Ovary (tissue), 9 donors: ENCODE results near the gene GLUD1. TPM values are rescaled to one million over a fixed set of nuclear protein-coding genes. Genes with fewer than 3 reads are reported as not detected.
"Not testable (repeated sequence)": the region's sequence is repeated elsewhere in the genome, so short reads cannot be mapped to it uniquely, and the experiment has no call there.

Experiments used
- DNase-seq, 5 donors: peaks; one replicate each; pipeline ENCODE4 v3.0.0-alpha.2; 2019 to 2020
- H3K27ac ChIP-seq, 2 donors: fragments of 200-600 bp; one replicate each; pipeline versions ENCODE4 v1.5.1 to v1.8.0; 2019 to 2022
- H3K27me3 ChIP-seq: fragments of 200-600 bp; one replicate; pipeline ENCODE4 v1.8.0; 2022
- H3K36me3 ChIP-seq: fragments of 200-600 bp; sonication (generic); one replicate; pipeline ENCODE4 v1.5.1; 2019
- H3K4me1 ChIP-seq: one replicate; pipeline ENCODE4 v1.8.1; 2013; ENCODE audit warnings: mild to moderate bottlenecking, moderate library complexity; ENCODE audit not compliant: insufficient read depth
- H3K4me3 ChIP-seq: fragments of 200-600 bp; sonication (generic); one replicate; pipeline ENCODE4 v1.5.1; 2017
- H3K9me3 ChIP-seq, 2 donors: fragments of 200-600 bp in 1 of 2; sonication (generic) in 1 of 2; one replicate each; pipeline versions ENCODE4 v1.5.1 to v1.8.1; 2013 to 2019; ENCODE audit warnings: mild to moderate bottlenecking in 1 of 2, moderate library complexity in 1 of 2
- EP300 ChIP-seq: sonication (generic); formaldehyde crosslinking; IDR thresholded peaks from one replicate; pipeline ENCODE4 v1.6.1; 2017; ENCODE audit warnings: antibody characterized with exemption
- POLR2A ChIP-seq: fragments of 450-650 bp; IDR thresholded peaks from one replicate; pipeline ENCODE4 v1.6.1; 2017; ENCODE audit warnings: antibody characterized with exemption, mild to moderate bottlenecking, moderate library complexity
- WGBS, 3 donors: extraction: QIAGEN DNeasy Blood & Tissue Kit in 1 of 3; methylation state at CpG; one replicate each; pipeline versions ENCODE4 v1.1.5 to v1.1.7; 2013 to 2017; 5-methylcytosine and 5-hydroxymethylcytosine counted together
- intact Hi-C, 4 donors: fragments of 100-400 bp; cut with DNase I; formaldehyde crosslinking; loops; one replicate each; pipeline versions ENCODE4 v1.11.0 to v1.15.1; 2022 to 2023
- polyA plus RNA-seq, 2 donors: library from polyadenylated mRNA; stranded (reverse); fragments of 200-250 nt in 1 of 2; fragments of 350-450 nt in 1 of 2; fragmentation: Illumina TruSeq in 1 of 2; extraction: RNeasy Lipid Tissue Mini Kit (QIAGEN cat#74804) in 1 of 2; gene quantifications; one replicate each; pipeline ENCODE4 v1.2.3, GENCODE V29; 2013 to 2014
- total RNA-seq, 7 donors: library from RNA; depleted of rRNA in 2 of 7; stranded (reverse); fragments of >200 nt in 2 of 7; fragmentation: NEBNext Ultra II Directional in 3 of 7; extraction: Animal tissue kit (Norgen Biotek cat#: 25700) in 3 of 7; gene quantifications; one replicate each; pipeline versions ENCODE4 v1.1.0 to v1.2.4, GENCODE V29; 2016 to 2023
- TF ChIP-seq, protein P1 (sequence below), 3 donors: fragments of 450-650 bp in 2 of 3; fragments of 200-600 bp in 1 of 3; IDR thresholded peaks; one replicate each; pipeline versions ENCODE4 v1.5.1 to v1.8.0; 2016 to 2022; ENCODE audit warnings: antibody characterized with exemption in 3 of 3, mild to moderate bottlenecking in 1 of 3
- donor health status: DM: no; HTN: no; CAD: no; lungs with moderate emphysema.
- donor health status: DM: no; HTN: no; CAD: no.
- donor health status: Bipolar disorder and iron deficiency.
- donor health status: DM: yes; HTN: yes; CAD: no.
- donor health status: DM: no; HTN: no; CAD: no.
- donor health status: DM: yes; HTN: yes; CAD: no.

The GLUD1 gene
- total and polyA plus RNA-seq, 9 donors, result 92.2 to 164 (median 130) TPM

DNA sequence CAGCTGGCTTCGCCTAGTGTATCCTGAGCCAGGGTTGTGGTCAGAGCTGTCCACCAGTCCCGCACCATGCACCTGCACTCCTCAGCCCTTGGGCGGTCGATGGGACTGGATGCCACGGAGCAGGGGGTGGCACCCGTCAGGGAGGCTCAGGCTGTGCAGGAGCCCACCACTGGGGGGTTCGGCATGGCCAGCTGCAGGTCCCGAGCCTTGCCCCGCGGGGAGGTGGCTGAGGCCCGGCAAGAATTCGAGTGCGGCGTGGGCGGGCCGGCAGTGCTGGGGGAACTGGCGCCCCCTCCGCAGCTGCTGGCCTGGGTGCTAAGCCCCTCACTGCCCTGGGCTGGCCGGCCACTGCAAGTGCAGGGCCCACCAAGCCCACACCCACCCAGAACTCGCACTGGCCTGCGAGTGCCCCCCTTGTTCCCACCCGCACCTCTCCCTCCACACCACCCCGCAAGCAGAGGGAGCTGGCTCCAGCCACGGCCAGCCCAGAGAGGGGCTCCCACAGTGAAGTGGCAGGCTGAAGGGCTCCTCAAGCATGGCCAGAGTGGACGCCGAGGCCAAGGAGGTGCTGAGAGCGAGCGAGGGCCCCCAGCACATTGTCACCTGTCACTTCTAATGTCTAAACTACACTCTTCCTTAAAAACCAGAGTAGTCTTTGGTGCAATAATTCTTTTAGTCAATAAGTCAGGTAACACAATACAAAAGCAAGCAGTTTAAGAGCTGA is 63.6 kb downstream of the GLUD1 start:
- intact Hi-C loops, result no loop called here

DNA sequence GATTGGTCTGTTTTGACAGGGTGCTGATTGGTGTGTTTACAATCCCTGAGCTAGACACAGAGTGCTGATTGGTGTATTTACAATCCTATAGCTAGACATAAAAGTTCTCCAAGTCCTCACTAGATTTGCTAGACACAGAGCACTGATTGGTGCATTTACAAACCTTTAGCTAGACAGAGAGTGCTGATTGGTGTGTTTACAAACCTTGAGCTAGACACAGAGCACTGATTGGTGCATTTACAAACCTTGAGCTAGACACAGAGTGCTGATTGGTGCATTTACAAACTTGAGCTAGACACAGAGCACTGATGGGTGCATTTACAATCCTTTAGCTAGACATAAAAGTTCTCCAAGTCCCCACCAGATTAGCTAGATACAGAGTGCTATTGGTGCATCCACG is 64.2 kb downstream of the GLUD1 start:
- H3K4me3 ChIP-seq, DNase-seq, H3K27me3 ChIP-seq, H3K36me3 ChIP-seq, H3K9me3 ChIP-seq, intact Hi-C loops, H3K27ac ChIP-seq, H3K4me1 ChIP-seq: not testable (repeated sequence)
- WGBS, 3 donors, result 89 to 100% (median 96%) methylated on average over 1 of the region's 1 CpG

More for the DNA sequence above, 63.6 kb downstream of the GLUD1 start:
- H3K4me3 ChIP-seq, result no peak overlapping the region
- no peaks in the 10 kb centered on the region for H3K36me3 ChIP-seq
- DNase-seq, result no peak
- no peaks in the 10 kb centered on the region for H3K4me1 ChIP-seq
- H3K27me3 ChIP-seq, result no peaks in the 10 kb centered on the region
- TF ChIP-seq POLR2A, result no peak
- TF ChIP-seq EP300, result no peak
- TF ChIP-seq, protein P1, sequence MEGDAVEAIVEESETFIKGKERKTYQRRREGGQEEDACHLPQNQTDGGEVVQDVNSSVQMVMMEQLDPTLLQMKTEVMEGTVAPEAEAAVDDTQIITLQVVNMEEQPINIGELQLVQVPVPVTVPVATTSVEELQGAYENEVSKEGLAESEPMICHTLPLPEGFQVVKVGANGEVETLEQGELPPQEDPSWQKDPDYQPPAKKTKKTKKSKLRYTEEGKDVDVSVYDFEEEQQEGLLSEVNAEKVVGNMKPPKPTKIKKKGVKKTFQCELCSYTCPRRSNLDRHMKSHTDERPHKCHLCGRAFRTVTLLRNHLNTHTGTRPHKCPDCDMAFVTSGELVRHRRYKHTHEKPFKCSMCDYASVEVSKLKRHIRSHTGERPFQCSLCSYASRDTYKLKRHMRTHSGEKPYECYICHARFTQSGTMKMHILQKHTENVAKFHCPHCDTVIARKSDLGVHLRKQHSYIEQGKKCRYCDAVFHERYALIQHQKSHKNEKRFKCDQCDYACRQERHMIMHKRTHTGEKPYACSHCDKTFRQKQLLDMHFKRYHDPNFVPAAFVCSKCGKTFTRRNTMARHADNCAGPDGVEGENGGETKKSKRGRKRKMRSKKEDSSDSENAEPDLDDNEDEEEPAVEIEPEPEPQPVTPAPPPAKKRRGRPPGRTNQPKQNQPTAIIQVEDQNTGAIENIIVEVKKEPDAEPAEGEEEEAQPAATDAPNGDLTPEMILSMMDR (IDR thresholded peaks at IDR 0.05), result no peak
- 94 to 96% (median 96%) methylated on average over 24 to 28 of the region's 28 CpGs for WGBS, 3 donors
- no peak overlapping the region for H3K27ac ChIP-seq
- no peaks in the 10 kb centered on the region for H3K9me3 ChIP-seq

DNA sequence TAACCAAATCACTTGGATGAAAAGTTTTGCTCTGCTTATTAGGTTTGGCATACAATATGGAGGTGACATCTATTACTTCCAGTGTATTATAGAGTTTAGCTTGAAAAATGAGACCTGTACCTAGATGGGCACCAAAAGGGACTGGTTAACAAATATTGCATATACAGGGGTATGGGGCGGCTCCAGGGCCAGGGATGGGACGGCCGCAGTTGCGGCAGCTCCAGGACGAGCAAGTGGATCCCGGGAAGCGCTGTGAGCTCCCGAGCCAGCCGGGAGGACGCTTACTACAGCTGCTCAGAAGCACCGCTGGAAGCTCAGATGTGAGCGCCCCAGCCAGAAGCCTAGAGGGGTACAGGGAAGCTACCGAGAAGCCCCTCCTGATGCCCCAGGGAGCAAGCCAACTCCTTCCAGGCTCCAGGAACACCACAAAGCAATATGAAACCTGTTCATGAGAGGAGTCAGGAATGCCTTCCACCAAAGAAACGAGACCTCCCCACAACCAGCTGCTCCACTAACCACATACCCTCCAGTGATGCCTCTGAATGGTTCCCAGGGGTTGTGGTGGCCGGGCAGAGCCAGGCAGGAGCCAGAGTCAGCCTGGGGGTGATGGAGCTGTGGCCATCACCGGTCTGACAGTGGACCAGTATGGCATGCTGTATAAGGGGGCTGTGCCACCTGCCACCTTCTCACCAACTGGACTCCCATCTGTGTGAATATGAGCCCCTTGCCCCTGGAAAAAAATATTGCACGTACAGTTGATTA is 67.7 kb downstream of the GLUD1 start:
- DNase-seq, H3K4me1 ChIP-seq, H3K27me3 ChIP-seq, H3K9me3 ChIP-seq, H3K36me3 ChIP-seq, H3K4me3 ChIP-seq, intact Hi-C loops, H3K27ac ChIP-seq: not testable (repeated sequence)
- WGBS, 3 donors, result 86 to 93% (median 91%) methylated on average over 16 to 17 of the region's 17 CpGs

DNA sequence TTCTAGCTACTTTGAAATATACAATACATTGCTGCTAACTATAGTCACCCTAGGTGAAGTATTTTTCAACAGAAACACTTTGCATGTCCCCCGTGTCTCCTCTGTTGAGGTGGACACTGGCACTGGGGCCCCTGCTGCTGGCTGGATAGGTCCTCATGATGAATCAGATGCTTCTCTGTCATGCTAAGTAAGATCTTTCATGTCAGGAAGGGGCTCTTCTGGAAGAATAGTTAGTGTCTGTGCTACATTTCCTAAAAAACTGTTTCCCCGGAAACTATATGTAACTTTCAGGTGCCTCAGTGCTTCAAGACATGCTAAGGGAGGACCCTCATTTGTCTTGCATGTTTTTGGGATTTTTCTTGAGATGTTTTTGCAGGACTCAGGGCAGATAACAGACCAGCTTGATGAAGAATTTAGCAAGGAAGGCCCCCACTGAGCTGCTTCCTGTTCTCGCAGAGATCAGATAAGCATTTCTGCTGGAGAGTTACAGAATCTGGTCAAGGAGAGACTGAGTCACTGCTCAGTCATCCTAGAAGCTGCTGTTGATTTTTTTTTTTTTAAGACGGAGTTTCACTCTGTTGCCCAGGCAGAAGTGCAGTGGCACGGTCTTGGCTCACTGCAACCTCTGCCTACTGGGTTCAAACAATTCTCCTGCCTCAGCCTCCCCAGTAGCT is 69.2 kb downstream of the GLUD1 start:
- H3K36me3 ChIP-seq, H3K4me1 ChIP-seq, H3K27me3 ChIP-seq, H3K27ac ChIP-seq, intact Hi-C loops, DNase-seq, H3K4me3 ChIP-seq, H3K9me3 ChIP-seq: not testable (repeated sequence)
- 54 to 58% (median 56%) methylated on average over 5 of the region's 5 CpGs for WGBS, 3 donors

DNA sequence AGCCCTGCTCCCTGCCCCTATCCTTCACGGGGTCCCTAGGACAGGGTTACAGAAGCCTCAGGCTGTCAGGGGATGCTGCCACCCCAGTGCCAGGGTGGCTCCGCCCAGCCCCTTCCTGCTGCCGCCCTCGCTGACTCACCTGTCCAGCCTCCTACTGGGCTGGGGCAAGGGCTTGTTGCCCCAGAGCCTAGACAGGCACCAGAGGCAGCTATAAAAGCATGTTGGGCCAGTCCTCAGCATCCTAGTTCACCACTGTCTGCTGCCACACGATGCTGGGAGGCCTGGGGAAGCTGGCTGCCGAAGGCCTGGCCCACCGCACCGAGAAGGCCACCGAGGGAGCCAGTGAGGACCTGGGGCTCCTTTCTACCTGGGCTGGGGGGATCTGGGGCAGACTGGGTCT is 74.6 kb downstream of the GLUD1 start, which contains the start of gene FAM25A:
FAM25A (plus strand) TSS at position 239 of the 400 bp plus-strand sequence; CDS start at position 270, 31 bp downstream.
- H3K4me1 ChIP-seq, H3K27ac ChIP-seq, H3K36me3 ChIP-seq, H3K9me3 ChIP-seq, DNase-seq, H3K27me3 ChIP-seq, H3K4me3 ChIP-seq, intact Hi-C loops: not testable (repeated sequence)
- 90 to 95% (median 93%) methylated on average over 5 to 9 of the region's 9 CpGs for WGBS, 3 donors

GRCh38 chr10:87019504-87019903 is 75.1 kb downstream of the GLUD1 start:
- H3K27me3 ChIP-seq, H3K4me3 ChIP-seq, H3K4me1 ChIP-seq, intact Hi-C loops, DNase-seq, H3K9me3 ChIP-seq, H3K27ac ChIP-seq, H3K36me3 ChIP-seq: not testable (repeated sequence)
- WGBS, 3 donors, result 94 to 100% (median 100%) methylated on average over 1 of the region's 1 CpG

- H3K27me3 ChIP-seq, intact Hi-C loops, H3K4me3 ChIP-seq, H3K27ac ChIP-seq, DNase-seq, H3K4me1 ChIP-seq, H3K9me3 ChIP-seq, H3K36me3 ChIP-seq: not testable (repeated sequence)
- WGBS, 3 donors, result 77 to 90% (median 85%) methylated on average over 6 of the region's 6 CpGs
These were observed 75.6 kb downstream of the GLUD1 start for GRCh38 chr10:87019066-87019465.

GRCh38 chr10:87018127-87018526 is 76.5 kb downstream of the GLUD1 start:
- not testable (repeated sequence) for DNase-seq, H3K27ac ChIP-seq

GRCh38 chr10:87014986-87015716 is 79.5 kb downstream of the GLUD1 start:
- H3K9me3 ChIP-seq, H3K4me1 ChIP-seq, intact Hi-C loops, H3K27ac ChIP-seq, H3K4me3 ChIP-seq, H3K36me3 ChIP-seq, H3K27me3 ChIP-seq, DNase-seq: not testable (repeated sequence)
- 83 to 87% (median 85%) methylated on average over 9 to 10 of the region's 10 CpGs for WGBS, 3 donors

More at GRCh38 chr10:87018127-87018526, 76.5 kb downstream of the GLUD1 start:
- H3K4me1 ChIP-seq, H3K27me3 ChIP-seq, H3K4me3 ChIP-seq, H3K36me3 ChIP-seq, H3K9me3 ChIP-seq, intact Hi-C loops: not testable (repeated sequence)
- WGBS, 3 donors, result 79 to 85% (median 80%) methylated on average over 6 of the region's 6 CpGs

DNA sequence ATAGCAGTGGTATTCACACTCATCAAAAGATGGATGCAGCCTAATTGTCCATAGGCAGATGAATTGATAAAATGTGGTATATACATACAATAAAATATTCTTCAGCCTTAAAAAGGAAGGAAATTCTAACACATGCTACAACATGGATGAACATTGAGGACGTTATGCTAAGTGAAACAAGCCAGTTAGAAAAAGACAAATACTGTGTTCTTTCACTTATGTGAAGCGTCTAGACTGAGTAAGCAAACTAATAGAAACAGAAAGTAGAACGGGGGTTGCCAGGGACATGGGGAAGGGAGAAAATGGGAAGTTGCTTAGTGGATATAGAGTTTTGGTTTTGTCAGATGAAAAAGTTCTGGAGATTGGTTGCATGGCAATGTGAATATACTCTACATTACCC is 81.1 kb downstream of the GLUD1 start:
- intact Hi-C loops, H3K36me3 ChIP-seq, H3K4me3 ChIP-seq, H3K27ac ChIP-seq, H3K9me3 ChIP-seq, H3K4me1 ChIP-seq, H3K27me3 ChIP-seq, DNase-seq: not testable (repeated sequence)
- 40 to 60% (median 44%) methylated on average over 3 of the region's 3 CpGs for whole genome bisulfite sequencing, 3 donors
